Left lung (tissue), 10 donors: ENCODE data around the gene HSPA1B. TPM values are rescaled to one million over a fixed set of nuclear protein-coding genes. Genes with fewer than 3 reads are reported as not detected.
"Not testable (repeated sequence)": the region's sequence is repeated elsewhere in the genome, so short reads cannot be mapped to it uniquely, and the experiment has no call there.

Source experiments
- ATAC-seq: fragments of 200-7000 bp; cut with Tn5 transposase; one replicate; pipeline ENCODE4 v1.9.1; 2020; ENCODE audit warnings: moderate library complexity
- DNase-seq, 4 donors: peaks; one replicate each; pipeline ENCODE4 v3.0.0-alpha.2; 2013 to 2020
- H3K27ac ChIP-seq, 2 donors: fragments of 200-600 bp; sonication (generic) in 1 of 2; one replicate each; pipeline versions ENCODE4 v1.5.0 to v1.8.0; 2020 to 2021
- H3K27me3 ChIP-seq, 2 donors: fragments of 200-600 bp; sonication (generic) in 1 of 2; one replicate each; pipeline versions ENCODE4 v1.5.0 to v1.8.0; 2020 to 2021
- H3K36me3 ChIP-seq, 2 donors: fragments of 200-600 bp; sonication (generic) in 1 of 2; one replicate each; pipeline versions ENCODE4 v1.5.0 to v1.8.0; 2020 to 2021
- H3K4me1 ChIP-seq, 2 donors: fragments of 200-600 bp; one replicate each; pipeline ENCODE4 v1.8.0; 2021
- H3K4me3 ChIP-seq, 2 donors: fragments of 200-600 bp; sonication (generic) in 1 of 2; one replicate each; pipeline versions ENCODE4 v1.5.0 to v1.8.0; 2020 to 2021; ENCODE audit warnings: mild to moderate bottlenecking in 1 of 2
- H3K9me3 ChIP-seq, 2 donors: fragments of 200-600 bp; sonication (generic) in 1 of 2; one replicate each; pipeline versions ENCODE4 v1.5.0 to v1.8.0; 2020 to 2021
- CTCF ChIP-seq, 2 donors: fragments of 200-600 bp; sonication (generic) in 1 of 2; IDR thresholded peaks; one replicate each; pipeline versions ENCODE4 v1.5.0 to v1.8.0; 2021; ENCODE audit warnings: antibody characterized with exemption in 2 of 2
- intact Hi-C, 2 donors: fragments of 100-400 bp; cut with DNase I; formaldehyde crosslinking; loops; one replicate each; pipeline versions ENCODE4 v1.11.2 to v1.14.2; 2022
- polyA plus RNA-seq, 6 donors: library from polyadenylated mRNA; unstranded; fragments of 120-200 nt; gene quantifications; one replicate each; pipeline ENCODE4 v1.2.1, GENCODE V29; 2013; ENCODE audit not compliant: insufficient read length in 6 of 6
- total RNA-seq, 2 donors: library from RNA; stranded (reverse); fragmentation: NEBNext Ultra II Directional; extraction: Animal tissue kit (Norgen Biotek cat#: 25700); gene quantifications; one replicate each; pipeline ENCODE4 v1.2.1, GENCODE V29; 2021
- donor health status: DM: no; HTN: yes; CAD: no.
- donor health status: DM: no; HTN: no; CAD: no.

Gene HSPA1B
- total and polyA plus RNA-seq, 8 donors: 66.6 to 180 (median 97.0) TPM

GRCh38 chr6:31850765-31851484 lies 23.4 kb downstream of the HSPA1B start:
- Histone ChIP-seq H3K27ac (no peak overlapping the region), H3K4me3 (no peak overlapping the region)

GRCh38 chr6:31851485-31851832 lies 23.9 kb downstream of the HSPA1B start:
- intact Hi-C loops: no loop called here
- Histone ChIP-seq H3K27ac (no peak overlapping the region), H3K4me1 (no peaks in the 10 kb centered on the region), H3K4me3 (no peak overlapping the region), H3K27me3 (no peaks in the 10 kb centered on the region), H3K36me3 (peaks cover 0 to 12% of the 10 kb centered on the region in 2 donors), H3K9me3 (no peaks in the 10 kb centered on the region)
- no peak for ATAC-seq
- DNase-seq: no peak
- TF ChIP-seq CTCF (IDR thresholded peaks at IDR 0.05): no peak

More at GRCh38 chr6:31850765-31851484, 23.4 kb downstream of the HSPA1B start:
- peaks cover 0 to 7% of the 10 kb centered on the region in 2 donors for H3K36me3 ChIP-seq
- ATAC-seq: no peak
- no peaks in the 10 kb centered on the region for H3K4me1 ChIP-seq
- DNase-seq: no peak
- H3K9me3 ChIP-seq: no peaks in the 10 kb centered on the region
- no peak for TF ChIP-seq CTCF (IDR thresholded peaks at IDR 0.05)
- H3K27me3 ChIP-seq: no peaks in the 10 kb centered on the region
- intact Hi-C loops: no loop called here

GRCh38 chr6:31851980-31852718 lies 24.6 kb downstream of the HSPA1B start:
- H3K4me3 ChIP-seq, ATAC-seq, H3K4me1 ChIP-seq, H3K27me3 ChIP-seq, H3K27ac ChIP-seq, intact Hi-C loops, DNase-seq, H3K9me3 ChIP-seq: not testable (repeated sequence)
- H3K36me3 ChIP-seq: peaks cover 0 to 19% of the 10 kb centered on the region in 2 donors

GRCh38 chr6:31857774-31858173 lies 30.2 kb downstream of the HSPA1B start:
- DNase-seq, H3K27ac ChIP-seq, H3K27me3 ChIP-seq, H3K4me3 ChIP-seq, H3K9me3 ChIP-seq, ATAC-seq, intact Hi-C loops: not testable (repeated sequence)
- Histone ChIP-seq H3K4me1 (peaks cover 6 to 13% of the 10 kb centered on the region in 2 donors), H3K36me3 (peaks cover 0 to 57% of the 10 kb centered on the region in 2 donors)

GRCh38 chr6:31858707-31859106 lies 31.2 kb downstream of the HSPA1B start:
- Histone ChIP-seq H3K4me3 (no peak overlapping the region), H3K27ac (no peak overlapping the region), H3K9me3 (no peaks in the 10 kb centered on the region), H3K4me1 (peaks cover 6 to 20% of the 10 kb centered on the region in 2 donors), H3K27me3 (no peaks in the 10 kb centered on the region), H3K36me3 (peaks cover 0 to 57% of the 10 kb centered on the region in 2 donors)
- DNase-seq: no peak
- intact Hi-C loops: no loop called here
- no peak for ATAC-seq
- no peak for TF ChIP-seq CTCF (IDR thresholded peaks at IDR 0.05)

- Histone ChIP-seq H3K27ac (no peak overlapping the region), H3K4me1 (peaks cover 11 to 29% of the 10 kb centered on the region in 2 donors), H3K9me3 (no peaks in the 10 kb centered on the region), H3K27me3 (no peaks in the 10 kb centered on the region), H3K4me3 (no peak overlapping the region), H3K36me3 (peaks cover 0 to 57% of the 10 kb centered on the region in 2 donors)
- intact Hi-C loops: loop anchor here in 1 of 2 donors (10.0 kb wide), 1 partner anchor 185 kb away; no protein-coding TSS in a partner anchor
- DNase-seq (no peak), ATAC-seq (no peak)
- no peak for TF ChIP-seq CTCF (IDR thresholded peaks at IDR 0.05)
Measured at GRCh38 chr6:31859923-31860322, 32.4 kb downstream of the HSPA1B start.
